HEK293 (cell line): ENCODE data around the gene TMEM220.

Experiments used
- CTCF ChIA-PET: fragments of 350-600 bp; formaldehyde crosslinking; extraction: SDS; loops from one replicate; lab custom pipeline; 2021; ENCODE audit warnings: antibody characterized with exemption; lab: Yijun Ruan, JAX
- POLR2A ChIA-PET: fragments of 300-600 bp; formaldehyde crosslinking; extraction: SDS; loops from one replicate; lab custom pipeline; 2020; ENCODE audit warnings: antibody characterized with exemption, inconsistent platforms; lab: Yijun Ruan, JAX
- H3K27ac ChIP-seq: fragments of 200-500 bp; sonication (Bioruptor generic); 2 replicates; pipeline ENCODE4 v1.5.1; 2014; ENCODE audit warnings: low read depth, low read length, control low read depth, inconsistent platforms; ENCODE audit errors: extremely low read depth
- H3K36me3 ChIP-seq, 2 experiments: fragments of 200-500 bp in 1 of 2; sonication (Bioruptor generic) in 1 of 2; 1 replicate in 1 of 2; 2 replicates in 1 of 2; pipeline ENCODE4 v1.5.1; 2014 to 2017; ENCODE audit warnings: inconsistent platforms in 2 of 2, low read length in 2 of 2; ENCODE audit not compliant: control insufficient read depth in 2 of 2, insufficient read depth in 1 of 2
- H3K4me1 ChIP-seq: fragments of 200-500 bp; sonication (Bioruptor generic); 2 replicates; pipeline ENCODE4 v1.5.1; 2014; ENCODE audit warnings: mild to moderate bottlenecking, low read length, inconsistent platforms; ENCODE audit not compliant: control insufficient read depth, insufficient read depth
- H3K4me3 ChIP-seq: 2 replicates; pipeline ENCODE4 v1.5.1; 2011; ENCODE audit warnings: low read depth, mild to moderate bottlenecking, control low read depth, low read length, moderate library complexity
- H3K9me3 ChIP-seq: fragments of 200-500 bp; sonication (Bioruptor generic); 2 replicates; pipeline ENCODE4 v1.5.1; 2014; ENCODE audit warnings: low read depth, low read length, inconsistent platforms; ENCODE audit not compliant: control insufficient read depth, insufficient read depth
- KLF10 ChIP-seq: fragments of 450-650 bp; IDR thresholded peaks from 2 replicates; pipeline ENCODE4 v1.5.1; 2018; ENCODE audit warnings: missing biosample characterization, mild to moderate bottlenecking, missing genetic modification characterization
- KLF7 ChIP-seq: fragments of 450-650 bp; formaldehyde crosslinking; IDR thresholded peaks from 2 replicates; pipeline ENCODE4 v1.5.1; 2016; ENCODE audit warnings: missing biosample characterization, missing genetic modification characterization, borderline replicate concordance
- OVOL3 ChIP-seq: fragments of 450-650 bp; formaldehyde crosslinking; IDR thresholded peaks from 2 replicates; pipeline ENCODE4 v1.5.1; 2016; ENCODE audit warnings: missing biosample characterization, missing genetic modification characterization
- RBAK ChIP-seq: fragments of 450-650 bp; formaldehyde crosslinking; IDR thresholded peaks from 2 replicates; pipeline ENCODE4 v1.5.1; 2016; ENCODE audit warnings: missing biosample characterization, missing genetic modification characterization
- SCRT1 ChIP-seq: fragments of 450-650 bp; formaldehyde crosslinking; IDR thresholded peaks from 2 replicates; pipeline ENCODE4 v1.5.1; 2016; ENCODE audit warnings: missing biosample characterization, missing genetic modification characterization, borderline replicate concordance
- WT1 ChIP-seq: fragments of 450-650 bp; formaldehyde crosslinking; IDR thresholded peaks from 2 replicates; pipeline ENCODE4 v1.5.1; 2016; ENCODE audit warnings: missing biosample characterization, missing genetic modification characterization
- ZBTB1 ChIP-seq: fragments of 450-650 bp; formaldehyde crosslinking; IDR thresholded peaks from 2 replicates; pipeline ENCODE4 v1.5.1; 2016; ENCODE audit warnings: missing biosample characterization, missing genetic modification characterization
- ZBTB7A ChIP-seq: fragments of 450-650 bp; formaldehyde crosslinking; IDR thresholded peaks from 2 replicates; pipeline ENCODE4 v1.5.1; 2016; ENCODE audit warnings: low read depth, missing biosample characterization, missing genetic modification characterization
- ZNF140 ChIP-seq: fragments of 450-650 bp; formaldehyde crosslinking; IDR thresholded peaks from 2 replicates; pipeline ENCODE4 v1.5.1; 2016; ENCODE audit warnings: missing biosample characterization, missing genetic modification characterization
- ZNF155 ChIP-seq: fragments of 450-650 bp; formaldehyde crosslinking; IDR thresholded peaks from 2 replicates; pipeline ENCODE4 v1.5.1; 2016; ENCODE audit warnings: missing biosample characterization, missing genetic modification characterization
- ZNF19 ChIP-seq: fragments of 450-650 bp; formaldehyde crosslinking; IDR thresholded peaks from 2 replicates; pipeline ENCODE4; 2016; ENCODE audit warnings: missing biosample characterization, missing genetic modification characterization, low read depth
- ZNF292 ChIP-seq: fragments of 450-650 bp; formaldehyde crosslinking; IDR thresholded peaks from 2 replicates; pipeline ENCODE4 v1.5.1; 2016; ENCODE audit warnings: low read depth, missing biosample characterization, missing genetic modification characterization, borderline replicate concordance
- ZNF311 ChIP-seq: fragments of 450-650 bp; formaldehyde crosslinking; IDR thresholded peaks from 2 replicates; pipeline ENCODE4 v1.5.1; 2017; ENCODE audit warnings: missing biosample characterization, missing genetic modification characterization, borderline replicate concordance
- ZNF335 ChIP-seq: fragments of 450-650 bp; formaldehyde crosslinking; conservative IDR thresholded peaks from 2 replicates; pipeline ENCODE4 v1.5.1; 2016; ENCODE audit warnings: missing biosample characterization, missing genetic modification characterization
- ZNF48 ChIP-seq: fragments of 450-650 bp; formaldehyde crosslinking; IDR thresholded peaks from 2 replicates; pipeline ENCODE4 v1.5.1; 2016; ENCODE audit warnings: missing biosample characterization, missing genetic modification characterization
- ZNF521 ChIP-seq: fragments of 450-650 bp; formaldehyde crosslinking; IDR thresholded peaks from 2 replicates; pipeline ENCODE4 v1.5.1; 2017; ENCODE audit warnings: missing biosample characterization, mild to moderate bottlenecking, missing genetic modification characterization
- ZNF529 ChIP-seq: fragments of 450-650 bp; formaldehyde crosslinking; IDR thresholded peaks from 2 replicates; pipeline ENCODE4 v1.5.1; 2017; ENCODE audit warnings: missing genetic modification characterization, missing biosample characterization; ENCODE audit not compliant: insufficient replicate concordance
- ZNF654 ChIP-seq: fragments of 450-650 bp; formaldehyde crosslinking; IDR thresholded peaks from 2 replicates; pipeline ENCODE4 v1.5.1; 2016; ENCODE audit warnings: low read depth, missing biosample characterization, missing genetic modification characterization
- ZNF660 ChIP-seq: fragments of 450-650 bp; IDR thresholded peaks from 2 replicates; pipeline ENCODE4 v1.5.1; 2018; ENCODE audit warnings: missing biosample characterization, mild to moderate bottlenecking, missing genetic modification characterization
- ZNF830 ChIP-seq: fragments of 450-650 bp; IDR thresholded peaks from 2 replicates; pipeline ENCODE4 v1.5.0; 2018; ENCODE audit warnings: missing biosample characterization, missing genetic modification characterization, low read depth, mild to moderate bottlenecking, moderate library complexity
- TF ChIP-seq, protein P1 (sequence below): fragments of 450-650 bp; formaldehyde crosslinking; IDR thresholded peaks from 2 replicates; pipeline ENCODE4 v1.5.1; 2016; ENCODE audit warnings: missing biosample characterization, missing genetic modification characterization, low read depth
- TF ChIP-seq, protein P2 (sequence below): fragments of 450-650 bp; formaldehyde crosslinking; IDR thresholded peaks from 2 replicates; pipeline ENCODE4 v1.5.1; 2016; ENCODE audit warnings: missing biosample characterization, missing genetic modification characterization
- TF ChIP-seq, protein P3 (sequence below): fragments of 450-650 bp; formaldehyde crosslinking; IDR thresholded peaks from 2 replicates; pipeline ENCODE4 v1.5.1; 2016; ENCODE audit warnings: missing biosample characterization, missing genetic modification characterization
- TF ChIP-seq, protein P4 (sequence below): IDR thresholded peaks from 2 replicates; pipeline ENCODE4 v1.6.1; 2011; ENCODE audit warnings: mild to moderate bottlenecking, low read depth, low read length, borderline replicate concordance

TMEM220 gene

DNA sequence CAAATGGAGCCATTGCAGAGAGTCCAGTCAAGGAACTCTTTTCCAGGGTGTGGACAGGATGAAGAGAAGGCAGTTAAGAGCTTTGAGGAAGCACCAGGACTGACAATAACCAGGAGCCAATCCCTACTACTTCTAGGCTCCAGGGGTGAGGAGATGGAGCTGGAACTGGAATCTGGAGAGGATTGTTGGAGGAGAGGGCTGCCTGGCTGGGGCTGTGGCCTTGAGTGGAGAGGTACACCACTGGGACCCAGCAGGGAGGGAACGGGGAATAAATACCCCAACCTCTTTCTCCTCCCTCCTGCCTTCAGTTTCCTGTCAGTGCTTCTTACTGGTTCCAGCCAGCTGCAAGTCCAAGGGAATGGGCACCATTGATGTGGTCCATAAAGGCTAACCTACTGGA lies 32.2 kb upstream of the TMEM220 start (continued):
- no peak for TF ChIP-seq ZNF292
- TF ChIP-seq, protein P1, sequence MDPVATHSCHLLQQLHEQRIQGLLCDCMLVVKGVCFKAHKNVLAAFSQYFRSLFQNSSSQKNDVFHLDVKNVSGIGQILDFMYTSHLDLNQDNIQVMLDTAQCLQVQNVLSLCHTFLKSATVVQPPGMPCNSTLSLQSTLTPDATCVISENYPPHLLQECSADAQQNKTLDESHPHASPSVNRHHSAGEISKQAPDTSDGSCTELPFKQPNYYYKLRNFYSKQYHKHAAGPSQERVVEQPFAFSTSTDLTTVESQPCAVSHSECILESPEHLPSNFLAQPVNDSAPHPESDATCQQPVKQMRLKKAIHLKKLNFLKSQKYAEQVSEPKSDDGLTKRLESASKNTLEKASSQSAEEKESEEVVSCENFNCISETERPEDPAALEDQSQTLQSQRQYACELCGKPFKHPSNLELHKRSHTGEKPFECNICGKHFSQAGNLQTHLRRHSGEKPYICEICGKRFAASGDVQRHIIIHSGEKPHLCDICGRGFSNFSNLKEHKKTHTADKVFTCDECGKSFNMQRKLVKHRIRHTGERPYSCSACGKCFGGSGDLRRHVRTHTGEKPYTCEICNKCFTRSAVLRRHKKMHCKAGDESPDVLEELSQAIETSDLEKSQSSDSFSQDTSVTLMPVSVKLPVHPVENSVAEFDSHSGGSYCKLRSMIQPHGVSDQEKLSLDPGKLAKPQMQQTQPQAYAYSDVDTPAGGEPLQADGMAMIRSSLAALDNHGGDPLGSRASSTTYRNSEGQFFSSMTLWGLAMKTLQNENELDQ (tag by site-specific recombination) = no peak
- no peak for TF ChIP-seq OVOL3 (tag by site-specific recombination)
- TF ChIP-seq KLF7 (tag by site-specific recombination) = no peak
- TF ChIP-seq WT1 = no peak
- no peak for TF ChIP-seq ZNF311 (tag by site-specific recombination)
- TF ChIP-seq ZNF654 = no peak
- TF ChIP-seq ZNF48 (tag by site-specific recombination) = no peak
- TF ChIP-seq ZNF521 (tag by site-specific recombination) = no peak

DNA sequence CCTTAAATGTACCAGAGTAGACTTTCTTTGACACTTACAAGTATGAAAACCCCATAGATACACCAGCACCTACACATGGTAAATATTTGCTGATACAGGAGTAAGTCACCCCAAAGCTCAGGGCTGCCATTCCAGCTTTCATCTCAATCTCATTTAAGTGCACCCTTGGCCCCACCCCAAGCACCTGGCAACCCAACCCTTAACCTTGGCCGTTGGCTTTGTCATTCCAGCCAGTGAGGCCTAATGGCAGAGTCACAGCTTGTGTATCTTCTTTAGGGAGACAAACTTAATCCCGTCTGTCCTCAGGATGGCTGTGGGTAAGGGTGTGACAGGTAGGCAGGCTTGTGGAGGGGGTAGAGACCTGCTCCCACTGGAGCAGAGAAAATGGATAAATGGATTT lies 31.5 kb upstream of the TMEM220 start:
- ChIA-PET POLR2A (no interaction called here), CTCF (interaction anchor here (0.7 to 1.8 kb wide), 3 partner anchors 12 to 114 kb away, joined by 3 to 7 read pairs (median 5); no protein-coding TSS in a partner anchor)
- TF ChIP-seq ZNF529 (tag by site-specific recombination) (no peak), ZNF660 (tag by site-specific recombination) (no peak), ZBTB7A (tag by site-specific recombination) (no peak), ZNF19 (tag by site-specific recombination) (no peak), ZNF155 (tag by site-specific recombination) (no peak), RBAK (tag by site-specific recombination) (no peak), ZBTB1 (no peak), ZNF335 (tag by site-specific recombination) (no peak), ZNF830 (tag by site-specific recombination) (no peak), ZNF140 (no peak), KLF10 (tag by site-specific recombination) (no peak), SCRT1 (tag by site-specific recombination) (no peak)
- TF ChIP-seq, protein P2, sequence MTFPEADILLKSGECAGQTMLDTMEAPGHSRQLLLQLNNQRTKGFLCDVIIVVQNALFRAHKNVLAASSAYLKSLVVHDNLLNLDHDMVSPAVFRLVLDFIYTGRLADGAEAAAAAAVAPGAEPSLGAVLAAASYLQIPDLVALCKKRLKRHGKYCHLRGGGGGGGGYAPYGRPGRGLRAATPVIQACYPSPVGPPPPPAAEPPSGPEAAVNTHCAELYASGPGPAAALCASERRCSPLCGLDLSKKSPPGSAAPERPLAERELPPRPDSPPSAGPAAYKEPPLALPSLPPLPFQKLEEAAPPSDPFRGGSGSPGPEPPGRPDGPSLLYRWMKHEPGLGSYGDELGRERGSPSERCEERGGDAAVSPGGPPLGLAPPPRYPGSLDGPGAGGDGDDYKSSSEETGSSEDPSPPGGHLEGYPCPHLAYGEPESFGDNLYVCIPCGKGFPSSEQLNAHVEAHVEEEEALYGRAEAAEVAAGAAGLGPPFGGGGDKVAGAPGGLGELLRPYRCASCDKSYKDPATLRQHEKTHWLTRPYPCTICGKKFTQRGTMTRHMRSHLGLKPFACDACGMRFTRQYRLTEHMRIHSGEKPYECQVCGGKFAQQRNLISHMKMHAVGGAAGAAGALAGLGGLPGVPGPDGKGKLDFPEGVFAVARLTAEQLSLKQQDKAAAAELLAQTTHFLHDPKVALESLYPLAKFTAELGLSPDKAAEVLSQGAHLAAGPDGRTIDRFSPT (tag by site-specific recombination) = no peak
- TF ChIP-seq, protein P3, sequence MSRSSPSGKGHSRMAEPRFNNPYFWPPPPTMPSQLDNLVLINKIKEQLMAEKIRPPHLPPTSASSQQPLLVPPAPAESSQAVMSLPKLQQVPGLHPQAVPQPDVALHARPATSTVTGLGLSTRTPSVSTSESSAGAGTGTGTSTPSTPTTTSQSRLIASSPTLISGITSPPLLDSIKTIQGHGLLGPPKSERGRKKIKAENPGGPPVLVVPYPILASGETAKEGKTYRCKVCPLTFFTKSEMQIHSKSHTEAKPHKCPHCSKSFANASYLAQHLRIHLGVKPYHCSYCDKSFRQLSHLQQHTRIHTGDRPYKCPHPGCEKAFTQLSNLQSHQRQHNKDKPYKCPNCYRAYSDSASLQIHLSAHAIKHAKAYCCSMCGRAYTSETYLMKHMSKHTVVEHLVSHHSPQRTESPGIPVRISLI (tag by site-specific recombination) = no peak
- TF ChIP-seq, protein P4, sequence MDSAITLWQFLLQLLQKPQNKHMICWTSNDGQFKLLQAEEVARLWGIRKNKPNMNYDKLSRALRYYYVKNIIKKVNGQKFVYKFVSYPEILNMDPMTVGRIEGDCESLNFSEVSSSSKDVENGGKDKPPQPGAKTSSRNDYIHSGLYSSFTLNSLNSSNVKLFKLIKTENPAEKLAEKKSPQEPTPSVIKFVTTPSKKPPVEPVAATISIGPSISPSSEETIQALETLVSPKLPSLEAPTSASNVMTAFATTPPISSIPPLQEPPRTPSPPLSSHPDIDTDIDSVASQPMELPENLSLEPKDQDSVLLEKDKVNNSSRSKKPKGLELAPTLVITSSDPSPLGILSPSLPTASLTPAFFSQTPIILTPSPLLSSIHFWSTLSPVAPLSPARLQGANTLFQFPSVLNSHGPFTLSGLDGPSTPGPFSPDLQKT = no peak

More for the DNA sequence above, 31.5 kb upstream of the TMEM220 start:
- H3K9me3 ChIP-seq = no peaks in the 10 kb centered on the region; the same call in 1 of the 2 replicates
- H3K4me3 ChIP-seq = no peak overlapping the region
- H3K4me1 ChIP-seq = no peaks in the 10 kb centered on the region
- H3K27ac ChIP-seq = no peak overlapping the region
- no peaks in the 10 kb centered on the region for H3K36me3 ChIP-seq
